GDM1 (cell line): ENCODE measurements around the gene SCFD2.
"Not testable (repeated sequence)": the region's sequence is repeated elsewhere in the genome, so short reads cannot be mapped to it uniquely, and the experiment has no call there.

ENCODE experiments used
- DNase-seq: peaks from one replicate; lab custom pipeline; 2025; lab: John Stamatoyannopoulos, UW

The SCFD2 gene

GRCh38 chr4:53365486-53366300, at the start of gene SCFD2:
TSS of gene SCFD2 (minus strand) at chr4:53366061.
- peak; percentile 95 for DNase-seq

GRCh38 chr4:53409479-53409878, 43.6 kb upstream of the SCFD2 start:
- DNase-seq, result not testable (repeated sequence)

GRCh38 chr4:53380221-53380620, 14.4 kb upstream of the SCFD2 start:
- no peak for DNase-seq

GRCh38 chr4:53378171-53378482, 12.3 kb upstream of the SCFD2 start:
- DNase-seq, result no peak

- peak; percentile 95 for DNase-seq
These were observed 11.7 kb upstream of the SCFD2 start, which contains the start of gene FIP1L1 for GRCh38 chr4:53377319-53378170. TSS of gene FIP1L1 (plus strand) at chr4:53377641. CDS start at chr4:53377839, 198 bp downstream.

- DNase-seq, result no peak
These were observed 11.0 kb upstream of the SCFD2 start for GRCh38 chr4:53376900-53377299.

GRCh38 chr4:53374777-53375258, 9.0 kb upstream of the SCFD2 start:
- no peak for DNase-seq

GRCh38 chr4:53371843-53372521, 6.1 kb upstream of the SCFD2 start:
- no peak for DNase-seq

GRCh38 chr4:53371049-53371448, 5.2 kb upstream of the SCFD2 start:
- peak; percentile 6 for DNase-seq

- no peak for DNase-seq
These were observed 1.9 kb upstream of the SCFD2 start for GRCh38 chr4:53367721-53368120.

GRCh38 chr4:53366301-53366716, 448 bp upstream of the SCFD2 start:
- no peak for DNase-seq

- DNase-seq, result no peak
These were observed 758 bp downstream of the SCFD2 start for GRCh38 chr4:53365121-53365485.

GRCh38 chr4:53364624-53365023, 1.2 kb downstream of the SCFD2 start:
- no peak for DNase-seq

GRCh38 chr4:53362093-53362492, 3.8 kb downstream of the SCFD2 start:
- DNase-seq, result no peak

- DNase-seq, result no peak
These were observed 4.4 kb downstream of the SCFD2 start for GRCh38 chr4:53361451-53361850.

- no peak for DNase-seq
These were observed 9.8 kb downstream of the SCFD2 start for GRCh38 chr4:53355930-53356521.

- DNase-seq, result no peak
These were observed 11.7 kb downstream of the SCFD2 start for GRCh38 chr4:53354012-53354722.

GRCh38 chr4:53349091-53349491, 16.8 kb downstream of the SCFD2 start:
- DNase-seq, result no peak

- no peak for DNase-seq
These were observed 17.8 kb downstream of the SCFD2 start for GRCh38 chr4:53348046-53348445.

- no peak for DNase-seq
These were observed 18.7 kb downstream of the SCFD2 start for GRCh38 chr4:53346920-53347852.
